MM.1S (cell line): Measurements from ENCODE around the gene IL24.

Source experiments
- DNase-seq: peaks from one replicate; pipeline ENCODE4 v3.0.0-alpha.2; 2015
- H2AFZ ChIP-seq: fragments of 300-600 bp; sonication (generic); 2 replicates; pipeline ENCODE4 v1.6.0; 2016; ENCODE audit warnings: antibody characterized with exemption, low read length
- H3F3A ChIP-seq: fragments of 300-600 bp; sonication (generic); 2 replicates; pipeline ENCODE4 v1.6.1; 2016; ENCODE audit warnings: mild to moderate bottlenecking, antibody characterized with exemption, low read length, moderate library complexity, mixed read lengths; ENCODE audit not compliant: insufficient read depth
- H3K27ac ChIP-seq: fragments of 300-600 bp; sonication (generic); 2 replicates; pipeline ENCODE4 v1.5.1; 2016; ENCODE audit warnings: mild to moderate bottlenecking, low read length
- H3K27me3 ChIP-seq: fragments of 300-600 bp; sonication (generic); replicated peaks from 2 replicates; pipeline ENCODE4 v1.6.0; 2016; ENCODE audit warnings: low read length; ENCODE audit not compliant: insufficient read depth
- H3K36me3 ChIP-seq: fragments of 300-600 bp; sonication (generic); replicated peaks from 2 replicates; pipeline ENCODE4 v1.6.1; 2016; ENCODE audit warnings: mild to moderate bottlenecking, low read length, mixed read lengths; ENCODE audit not compliant: insufficient read depth
- H3K4me1 ChIP-seq: fragments of 300-600 bp; sonication (generic); 2 replicates; pipeline ENCODE4 v1.6.1; 2016; ENCODE audit warnings: low read length, mixed read lengths
- H3K4me2 ChIP-seq: fragments of 300-600 bp; sonication (generic); 2 replicates; pipeline ENCODE4 v1.6.0; 2016; ENCODE audit warnings: low read depth, low read length
- H3K4me3 ChIP-seq: fragments of 300-600 bp; sonication (generic); 2 replicates; pipeline ENCODE4 v1.5.1; 2016; ENCODE audit warnings: low read length, mixed read lengths
- H3K79me2 ChIP-seq: fragments of 300-600 bp; sonication (generic); 2 replicates; pipeline ENCODE4 v1.6.1; 2016; ENCODE audit warnings: mixed run types, low read length, mixed read lengths
- H3K9ac ChIP-seq: fragments of 300-600 bp; sonication (generic); 2 replicates; pipeline ENCODE4 v1.6.1; 2016; ENCODE audit warnings: low read length, mixed read lengths
- H3K9me2 ChIP-seq: fragments of 300-600 bp; sonication (generic); replicated peaks from 2 replicates; pipeline ENCODE4 v1.6.1; 2016; ENCODE audit warnings: mild to moderate bottlenecking, low read length, mixed read lengths; ENCODE audit not compliant: insufficient read depth
- H3K9me3 ChIP-seq: fragments of 300-600 bp; sonication (generic); replicated peaks from 2 replicates; pipeline ENCODE4 v1.6.1; 2016; ENCODE audit warnings: mild to moderate bottlenecking, low read length, mixed read lengths; ENCODE audit not compliant: insufficient read depth
- H4K20me1 ChIP-seq: fragments of 300-600 bp; sonication (generic); 2 replicates; pipeline ENCODE4 v1.6.1; 2016; ENCODE audit warnings: mild to moderate bottlenecking, low read length, moderate library complexity, mixed read lengths; ENCODE audit not compliant: insufficient read depth
- CTCF ChIP-seq: fragments of 300-600 bp; sonication (generic); IDR thresholded peaks from 2 replicates; pipeline ENCODE4 v1.5.1; 2016; ENCODE audit warnings: antibody characterized with exemption, low read length, mixed read lengths
- EZH2 ChIP-seq: fragments of 300-600 bp; sonication (generic); optimal IDR thresholded peaks from 2 replicates; pipeline ENCODE3; 2017; ENCODE audit warnings: low read depth, mild to moderate bottlenecking, antibody characterized with exemption, low read length, mixed read lengths
- EZH2phosphoT487 ChIP-seq: fragments of 300-600 bp; sonication (generic); IDR thresholded peaks from 2 replicates; pipeline ENCODE4 v1.6.1; 2018; ENCODE audit warnings: antibody characterized with exemption, low read length

IL24 gene

DNA sequence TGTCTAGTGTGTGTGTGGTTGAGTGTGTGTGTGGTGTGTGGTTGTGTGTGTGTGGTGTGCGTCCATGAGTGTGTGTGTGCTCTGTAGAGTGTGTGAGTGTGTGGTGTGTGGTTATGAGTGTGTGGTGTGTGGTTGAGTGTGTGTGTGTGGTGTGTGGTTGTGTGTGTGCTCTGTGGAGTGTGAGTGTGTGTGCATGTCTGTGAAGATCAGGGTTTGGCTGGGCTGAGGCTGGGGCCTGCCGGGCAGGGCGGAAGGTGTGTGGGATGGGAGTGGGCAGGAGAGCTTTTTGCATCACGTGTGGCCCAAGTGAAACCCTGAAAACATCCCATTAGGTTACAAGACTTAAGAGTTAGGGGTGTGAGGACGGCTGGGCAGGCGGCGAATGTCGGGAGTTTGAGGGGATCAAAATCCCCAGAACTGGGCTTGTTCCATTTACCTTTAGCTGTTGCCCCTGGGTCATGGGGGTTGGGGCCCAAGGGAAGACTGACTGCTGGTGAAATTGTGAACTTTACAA, 27.4 kb downstream of the IL24 start:
- Histone ChIP-seq H3K4me1 (peaks cover 44% of the 10 kb centered on the region), H3F3A (peaks cover 25% of the 10 kb centered on the region), H3K27me3 (no peaks in the 10 kb centered on the region), H3K79me2 (peaks cover 22% of the 10 kb centered on the region), H3K9me3 (no peaks in the 10 kb centered on the region), H3K27ac (no peak overlapping the region), H4K20me1 (no peaks in the 10 kb centered on the region), H3K4me3 (no peak overlapping the region), H3K9me2 (no peaks in the 10 kb centered on the region), H3K36me3 (no peaks in the 10 kb centered on the region), H3K9ac (no peak overlapping the region), H3K4me2 (no peak overlapping the region), H2AFZ (no peak overlapping the region)
- no peak for DNase-seq
- TF ChIP-seq EZH2phosphoT487 (no peak), EZH2 (no peak), CTCF (no peak)

DNA sequence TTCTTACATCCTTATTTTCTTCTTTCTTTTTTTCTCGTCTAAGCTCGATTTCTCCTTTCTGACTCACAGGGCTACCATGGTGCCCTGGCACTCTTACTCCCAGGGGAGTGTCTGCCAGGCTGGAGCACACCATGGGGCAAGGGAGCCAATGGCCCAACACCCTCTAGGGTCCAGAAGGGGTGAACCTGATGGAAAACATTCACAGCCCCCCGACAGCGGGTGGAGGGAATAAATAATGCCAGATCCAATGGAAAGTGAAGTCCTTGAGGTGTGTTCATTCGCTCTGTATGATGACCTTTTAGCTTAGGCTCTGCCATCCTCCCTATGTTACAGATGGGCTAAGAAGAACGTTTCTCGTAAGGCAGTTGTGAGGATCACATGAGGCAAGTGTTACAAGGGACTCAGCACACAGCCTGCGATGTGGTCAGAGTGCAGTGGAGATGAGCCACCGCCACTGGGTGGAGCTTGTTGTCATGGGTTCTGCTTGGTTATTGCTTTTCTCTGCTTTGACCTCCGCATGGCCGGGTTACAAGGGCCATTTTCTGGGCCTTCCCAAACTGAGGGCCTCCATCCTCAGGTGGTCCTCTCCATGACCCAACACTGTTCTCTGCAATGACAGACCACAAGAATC, 28.0 kb downstream of the IL24 start:
- Histone ChIP-seq H2AFZ (no peak overlapping the region), H3K79me2 (peaks cover 16% of the 10 kb centered on the region), H3K4me2 (no peak overlapping the region), H3K9me2 (no peaks in the 10 kb centered on the region), H3K9me3 (no peaks in the 10 kb centered on the region), H3K27ac (no peak overlapping the region), H3K36me3 (no peaks in the 10 kb centered on the region), H3K9ac (no peak overlapping the region), H3K27me3 (no peaks in the 10 kb centered on the region), H3K4me1 (peaks cover 44% of the 10 kb centered on the region), H3K4me3 (no peak overlapping the region), H3F3A (peaks cover 25% of the 10 kb centered on the region), H4K20me1 (no peaks in the 10 kb centered on the region)
- DNase-seq = no peak
- no peak for TF ChIP-seq EZH2
- no peak for TF ChIP-seq EZH2phosphoT487

DNA sequence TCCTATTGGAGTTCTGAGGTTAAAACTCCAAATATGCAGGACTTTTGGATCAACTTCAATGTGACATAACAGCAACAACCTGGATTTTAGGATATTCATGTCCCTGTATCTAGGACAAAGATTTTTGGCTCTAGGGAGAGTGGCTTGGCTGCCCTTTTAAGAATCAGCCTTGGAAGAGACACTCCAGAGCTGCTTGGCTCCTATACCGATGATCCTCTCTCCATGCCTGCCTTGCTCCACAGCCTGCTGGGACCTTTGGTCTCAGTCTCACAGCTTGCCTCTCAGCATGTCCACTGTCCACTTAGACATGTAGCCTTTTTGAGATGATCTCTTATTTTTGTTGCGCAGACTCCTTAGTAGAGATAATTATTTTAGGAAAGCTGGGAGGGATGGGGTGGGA, 29.0 kb downstream of the IL24 start:
- Histone ChIP-seq H3K4me1 (peaks cover 41% of the 10 kb centered on the region), H3K27ac (no peak overlapping the region), H4K20me1 (no peaks in the 10 kb centered on the region), H3K9ac (no peak overlapping the region), H3K4me3 (no peak overlapping the region), H3K79me2 (peaks cover 5% of the 10 kb centered on the region), H3F3A (peaks cover 25% of the 10 kb centered on the region), H3K9me3 (no peaks in the 10 kb centered on the region), H3K4me2 (no peak overlapping the region), H2AFZ (no peak overlapping the region), H3K9me2 (no peaks in the 10 kb centered on the region), H3K36me3 (no peaks in the 10 kb centered on the region), H3K27me3 (no peaks in the 10 kb centered on the region)
- DNase-seq = no peak
- TF ChIP-seq CTCF = no peak
- no peak for TF ChIP-seq EZH2phosphoT487
- TF ChIP-seq EZH2 = no peak

DNA sequence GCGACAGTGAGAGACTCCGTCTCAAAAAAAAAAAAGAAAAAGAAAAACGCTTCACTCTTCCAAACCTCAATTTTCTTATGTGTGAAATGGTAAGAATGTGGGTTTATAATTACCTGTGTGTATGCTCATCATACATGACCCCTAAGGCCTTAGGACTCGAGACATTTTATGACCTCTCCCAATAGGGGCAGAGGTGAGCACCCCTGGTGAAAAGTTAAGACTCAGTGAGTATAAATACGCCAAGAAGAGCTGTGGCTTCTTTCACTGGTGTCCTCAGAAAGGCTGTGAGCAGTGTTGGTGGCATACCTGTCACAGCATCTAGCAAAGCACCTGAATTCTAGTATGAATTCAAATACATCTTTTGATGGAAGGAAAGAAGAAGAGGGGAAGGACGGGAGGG, 32.3 kb downstream of the IL24 start:
- Histone ChIP-seq H3K4me1 (peaks cover 16% of the 10 kb centered on the region), H3K4me3 (no peak overlapping the region), H4K20me1 (no peaks in the 10 kb centered on the region), H3K9me3 (no peaks in the 10 kb centered on the region), H3K36me3 (no peaks in the 10 kb centered on the region), H3K27me3 (no peaks in the 10 kb centered on the region), H3K9me2 (no peaks in the 10 kb centered on the region), H3F3A (no peaks in the 10 kb centered on the region), H3K27ac (no peak overlapping the region), H3K9ac (no peak overlapping the region), H3K4me2 (no peak overlapping the region), H2AFZ (no peak overlapping the region), H3K79me2 (no peaks in the 10 kb centered on the region)
- no peak for DNase-seq
- no peak for TF ChIP-seq EZH2
- TF ChIP-seq EZH2phosphoT487 = no peak
- TF ChIP-seq CTCF = no peak
